A549 (cell line): ENCODE measurements around the gene SLC22A17. TPM values are rescaled to one million over a fixed set of nuclear protein-coding genes. Genes with fewer than 3 reads are reported as not detected.
A peak's percentile ranks its signal among the peaks of the same experiment; 100 is the strongest.

Experiments
- BCL3 ChIP-seq: fragments of >200 bp; sonication (Bioruptor Twin); formaldehyde crosslinking; IDR thresholded peaks from 3 replicates; pipeline ENCODE4 v1.6.1; 2016
- CBX2 ChIP-seq: fragments of 200-600 bp; sonication (generic); IDR thresholded peaks from 2 replicates; pipeline ENCODE4 v1.6.1; 2016; ENCODE audit warnings: low read depth, mild to moderate bottlenecking, borderline replicate concordance
- CBX8 ChIP-seq: fragments of 200-600 bp; sonication (generic); IDR thresholded peaks from 2 replicates; pipeline ENCODE4 v1.6.1; 2016
- CEBPB ChIP-seq, 2 experiments: fragments of >200 bp in 1 of 2; sonication (Bioruptor Twin) in 1 of 2; formaldehyde crosslinking in 1 of 2; IDR thresholded peaks; 2 replicates each; pipeline ENCODE4 v1.6.1; 2012 to 2016
- CHD2 ChIP-seq: fragments of 150-350 bp; IDR thresholded peaks from 2 replicates; pipeline ENCODE4 v1.6.1; 2014; ENCODE audit warnings: low read length; ENCODE audit not compliant: partially characterized antibody
- CTCF ChIP-seq: fragments of >200 bp; sonication (Bioruptor Twin); formaldehyde crosslinking; IDR thresholded peaks from 3 replicates; pipeline ENCODE4 v1.5.1; 2016
- EHF ChIP-seq: fragments of 250-450 bp; sonication (Bioruptor Pico); IDR thresholded peaks from 2 replicates; pipeline ENCODE4 v1.5.0; 2020; ENCODE audit warnings: mild to moderate bottlenecking
- ESRRA ChIP-seq: fragments of 150-350 bp; IDR thresholded peaks from 2 replicates; pipeline ENCODE4 v1.6.1; 2014; ENCODE audit warnings: mild to moderate bottlenecking, low read length, borderline replicate concordance
- FOSL2 ChIP-seq, 2 experiments: fragments of 450-650 bp in 1 of 2; fragments of >200 bp in 1 of 2; sonication (Bioruptor Twin) in 1 of 2; formaldehyde crosslinking; IDR thresholded peaks; 2 replicates each; pipeline versions ENCODE4 v1.5.0 to v1.6.1; 2016 to 2020; ENCODE audit warnings: mild to moderate bottlenecking in 1 of 2, moderate library complexity in 1 of 2
- FOXS1 ChIP-seq: fragments of 250-450 bp; sonication (Bioruptor Pico); IDR thresholded peaks from 2 replicates; pipeline ENCODE4 v1.5.0; 2020; ENCODE audit warnings: mild to moderate bottlenecking, moderate library complexity
- HDAC2 ChIP-seq: fragments of 200-600 bp; sonication (generic); IDR thresholded peaks from 2 replicates; pipeline ENCODE4 v1.6.1; 2016
- HES2 ChIP-seq: fragments of >200 bp; sonication (Bioruptor Twin); formaldehyde crosslinking; IDR thresholded peaks from 2 replicates; pipeline ENCODE4 v1.6.1; 2016
- HEYL ChIP-seq: fragments of 250-450 bp; sonication (Bioruptor Pico); IDR thresholded peaks from 2 replicates; pipeline ENCODE4 v1.8.0; 2021; ENCODE audit warnings: mild to moderate bottlenecking, moderate library complexity
- HOXA7 ChIP-seq: fragments of 250-450 bp; sonication (Bioruptor Pico); IDR thresholded peaks from 2 replicates; pipeline ENCODE4 v1.5.0; 2020; ENCODE audit warnings: mild to moderate bottlenecking, moderate library complexity
- HOXB13 ChIP-seq: fragments of 250-450 bp; sonication (Bioruptor Pico); IDR thresholded peaks from 2 replicates; pipeline ENCODE4 v1.5.0; 2020; ENCODE audit warnings: low read depth, mild to moderate bottlenecking, moderate library complexity
- HOXB5 ChIP-seq: fragments of 250-450 bp; sonication (Bioruptor Pico); IDR thresholded peaks from 2 replicates; pipeline ENCODE4 v1.5.0; 2020; ENCODE audit warnings: mild to moderate bottlenecking, moderate library complexity
- JUN ChIP-seq, 2 experiments: fragments of >200 bp; sonication (Bioruptor Twin); formaldehyde crosslinking; IDR thresholded peaks; 2 replicates in 1 of 2; 3 replicates in 1 of 2; pipeline ENCODE4 v1.6.1; 2016 to 2017
- JUNB ChIP-seq: fragments of >200 bp; sonication (Bioruptor Twin); formaldehyde crosslinking; IDR thresholded peaks from 2 replicates; pipeline ENCODE4 v1.6.1; 2016
- MAX ChIP-seq: IDR thresholded peaks from 2 replicates; pipeline ENCODE4 v1.6.1; 2012
- MAZ ChIP-seq: fragments of 150-350 bp; IDR thresholded peaks from 2 replicates; pipeline ENCODE4 v1.6.1; 2014; ENCODE audit warnings: antibody characterized with exemption, low read depth, low read length, borderline replicate concordance
- MYC ChIP-seq: IDR thresholded peaks from 2 replicates; pipeline ENCODE4 v1.6.1; 2012; ENCODE audit warnings: mild to moderate bottlenecking, inconsistent platforms, low read length, improper control_type of control experiment, borderline replicate concordance
- NPAS2 ChIP-seq: fragments of 250-450 bp; sonication (Bioruptor Pico); IDR thresholded peaks from 2 replicates; pipeline ENCODE4 v1.8.0; 2022; ENCODE audit warnings: mild to moderate bottlenecking, moderate library complexity, borderline replicate concordance
- NR3C1 ChIP-seq: fragments of >200 bp; sonication (Bioruptor Twin); formaldehyde crosslinking; IDR thresholded peaks from 3 replicates; pipeline ENCODE4 v1.6.1; 2017
- PBX3 ChIP-seq: IDR thresholded peaks from 2 replicates; pipeline ENCODE4 v1.6.1; 2012
- POLR2A ChIP-seq: IDR thresholded peaks from 2 replicates; pipeline ENCODE4 v1.6.1; 2012; ENCODE audit warnings: mild to moderate bottlenecking, low read length
- POLR2AphosphoS2 ChIP-seq: conservative IDR thresholded peaks from 2 replicates; pipeline ENCODE4 v1.6.1; 2012; ENCODE audit warnings: low read length, improper control_type of control experiment, inconsistent platforms
- RAD21 ChIP-seq, 2 experiments: fragments of >200 bp in 1 of 2; sonication (Bioruptor Twin) in 1 of 2; formaldehyde crosslinking in 1 of 2; IDR thresholded peaks in 1 of 2; conservative IDR thresholded peaks in 1 of 2; 2 replicates in 1 of 2; 3 replicates in 1 of 2; pipeline ENCODE4 v1.6.1; 2012 to 2018; ENCODE audit warnings: inconsistent platforms in 1 of 2
- RARB ChIP-seq: fragments of 250-450 bp; sonication (Bioruptor Pico); IDR thresholded peaks from 2 replicates; pipeline ENCODE4 v1.8.0; 2021; ENCODE audit warnings: mild to moderate bottlenecking, moderate library complexity
- REST ChIP-seq: fragments of 200-600 bp; sonication (generic); IDR thresholded peaks from 2 replicates; pipeline ENCODE4 v1.6.1; 2016; ENCODE audit warnings: antibody characterized with exemption, mild to moderate bottlenecking, moderate library complexity
- SREBF2 ChIP-seq: fragments of 450-650 bp; IDR thresholded peaks from 2 replicates; pipeline ENCODE4 v1.6.1; 2014; ENCODE audit warnings: mild to moderate bottlenecking, moderate library complexity
- TFCP2L1 ChIP-seq: fragments of 250-450 bp; sonication (Bioruptor Pico); IDR thresholded peaks from 2 replicates; pipeline ENCODE4 v1.5.0; 2021; ENCODE audit warnings: mild to moderate bottlenecking
- TP53 ChIP-seq: fragments of 250-450 bp; sonication (Bioruptor Pico); IDR thresholded peaks from 2 replicates; pipeline ENCODE4 v1.5.0; 2021; ENCODE audit warnings: mild to moderate bottlenecking, moderate library complexity
- USF2 ChIP-seq: fragments of 450-650 bp; IDR thresholded peaks from 2 replicates; pipeline ENCODE4 v1.6.1; 2014; ENCODE audit warnings: antibody characterized with exemption
- ZFP36 ChIP-seq: fragments of 450-650 bp; IDR thresholded peaks from 2 replicates; pipeline ENCODE4 v1.6.1; 2014; ENCODE audit warnings: borderline replicate concordance; ENCODE audit not compliant: partially characterized antibody
- ZNF302 ChIP-seq: fragments of 250-450 bp; sonication (Bioruptor Pico); IDR thresholded peaks from 2 replicates; pipeline ENCODE4 v1.9.0; 2021; ENCODE audit warnings: inconsistent platforms, mild to moderate bottlenecking, moderate library complexity
- polyA plus RNA-seq, 4 experiments: library from polyadenylated mRNA; depleted of rRNA in 3 of 4; stranded (reverse); fragments of >200 nt; fragmentation: RNase III in 1 of 4; extraction: RNeasy Plus Mini Kit Qiagen cat#74134 plus additional on column Dnase treatment in 1 of 4; gene quantifications; 2 replicates in 3 of 4; 3 replicates in 1 of 4; pipeline ENCODE4 v1.2.3, GENCODE V29; 2011 to 2017

The SLC22A17 gene
- polyA plus RNA-seq, 2 of the 4 experiments (the other 2 are of a cell fraction): 3.5 to 8.4 TPM

GRCh38 chr14:23301969-23302289 lies 50.8 kb downstream of the SLC22A17 start (continued):
- peak; percentile 85 for TF ChIP-seq TP53
- no peak for TF ChIP-seq HOXA7 (CRISPR knock-in tag)
- TF ChIP-seq MAZ: no peak
- TF ChIP-seq FOSL2 (IDR thresholded peaks at IDR 0.05): no peak
- no peak; the same call in 1 of the 2 replicates for TF ChIP-seq FOSL2 (CRISPR knock-in tag; IDR thresholded peaks at IDR 0.05)
- TF ChIP-seq EHF (CRISPR knock-in tag): no peak
- TF ChIP-seq POLR2AphosphoS2: no peak
- TF ChIP-seq JUNB: no peak
- TF ChIP-seq USF2: no peak
- no peak for TF ChIP-seq HEYL (CRISPR knock-in tag)
- TF ChIP-seq RAD21 (conservative IDR thresholded peaks at IDR 0.05 in 1 of 2, IDR thresholded peaks at IDR 0.05 in 1 of 2): no peak
- TF ChIP-seq NPAS2 (CRISPR knock-in tag): peak; percentile 14; the same call in 1 of the 2 replicates
- TF ChIP-seq SREBF2: no peak
- TF ChIP-seq CHD2: no peak
- no peak for TF ChIP-seq CBX8
- peak; percentile 1 for TF ChIP-seq ZFP36
- TF ChIP-seq RARB (CRISPR knock-in tag): no peak
- TF ChIP-seq PBX3: no peak
- TF ChIP-seq CTCF: no peak
- no peak for TF ChIP-seq HES2
- TF ChIP-seq BCL3: peak; percentile 45; the same call in 1 of the 3 replicates
- no peak for TF ChIP-seq CBX2
- no peak for TF ChIP-seq REST
- peak; percentile 90 for TF ChIP-seq POLR2A
- peak; percentile 72; the same call in 1 of the 2 replicates for TF ChIP-seq HOXB5
- TF ChIP-seq HOXB13 (CRISPR knock-in tag): 0 out of 2 replicates have a peak, but pooled peaks have one; percentile 49
- TF ChIP-seq JUN (IDR thresholded peaks at IDR 0.05): peak in 1 of 2 experiments; percentile 55; a peak in 2 of 5 replicates
- no peak for TF ChIP-seq ZNF302 (CRISPR knock-in tag)
- TF ChIP-seq NR3C1: no peak
- TF ChIP-seq ESRRA: no peak
- no peak for TF ChIP-seq HDAC2
- no peak for TF ChIP-seq FOXS1 (CRISPR knock-in tag)
- peak; percentile 96 for TF ChIP-seq MAX
- peak; percentile 40; the same call in 1 of the 2 replicates for TF ChIP-seq MYC
- peak; percentile 73 for TF ChIP-seq TFCP2L1 (CRISPR knock-in tag)
- no peak for TF ChIP-seq CEBPB (IDR thresholded peaks at IDR 0.05)
